A549 treated with ZK216348 at 1 μM for 4 hours (cell line): ENCODE results near the gene HELQ. TPM values are rescaled to one million over a fixed set of nuclear protein-coding genes. Genes with fewer than 3 reads are reported as not detected.

Source experiments
- total RNA-seq: library from RNA; stranded (reverse); fragments of 200-300 nt; extraction: Qiagen RNA extraction; gene quantifications from 5 replicates; pipeline ENCODE4 v1.2.3, GENCODE V29; 2022; ENCODE audit warnings: low read depth

Gene HELQ, protein sequence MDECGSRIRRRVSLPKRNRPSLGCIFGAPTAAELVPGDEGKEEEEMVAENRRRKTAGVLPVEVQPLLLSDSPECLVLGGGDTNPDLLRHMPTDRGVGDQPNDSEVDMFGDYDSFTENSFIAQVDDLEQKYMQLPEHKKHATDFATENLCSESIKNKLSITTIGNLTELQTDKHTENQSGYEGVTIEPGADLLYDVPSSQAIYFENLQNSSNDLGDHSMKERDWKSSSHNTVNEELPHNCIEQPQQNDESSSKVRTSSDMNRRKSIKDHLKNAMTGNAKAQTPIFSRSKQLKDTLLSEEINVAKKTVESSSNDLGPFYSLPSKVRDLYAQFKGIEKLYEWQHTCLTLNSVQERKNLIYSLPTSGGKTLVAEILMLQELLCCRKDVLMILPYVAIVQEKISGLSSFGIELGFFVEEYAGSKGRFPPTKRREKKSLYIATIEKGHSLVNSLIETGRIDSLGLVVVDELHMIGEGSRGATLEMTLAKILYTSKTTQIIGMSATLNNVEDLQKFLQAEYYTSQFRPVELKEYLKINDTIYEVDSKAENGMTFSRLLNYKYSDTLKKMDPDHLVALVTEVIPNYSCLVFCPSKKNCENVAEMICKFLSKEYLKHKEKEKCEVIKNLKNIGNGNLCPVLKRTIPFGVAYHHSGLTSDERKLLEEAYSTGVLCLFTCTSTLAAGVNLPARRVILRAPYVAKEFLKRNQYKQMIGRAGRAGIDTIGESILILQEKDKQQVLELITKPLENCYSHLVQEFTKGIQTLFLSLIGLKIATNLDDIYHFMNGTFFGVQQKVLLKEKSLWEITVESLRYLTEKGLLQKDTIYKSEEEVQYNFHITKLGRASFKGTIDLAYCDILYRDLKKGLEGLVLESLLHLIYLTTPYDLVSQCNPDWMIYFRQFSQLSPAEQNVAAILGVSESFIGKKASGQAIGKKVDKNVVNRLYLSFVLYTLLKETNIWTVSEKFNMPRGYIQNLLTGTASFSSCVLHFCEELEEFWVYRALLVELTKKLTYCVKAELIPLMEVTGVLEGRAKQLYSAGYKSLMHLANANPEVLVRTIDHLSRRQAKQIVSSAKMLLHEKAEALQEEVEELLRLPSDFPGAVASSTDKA
- total RNA-seq = 3.3 to 5.6 TPM (median 4.3 TPM) in 5 replicates

DNA sequence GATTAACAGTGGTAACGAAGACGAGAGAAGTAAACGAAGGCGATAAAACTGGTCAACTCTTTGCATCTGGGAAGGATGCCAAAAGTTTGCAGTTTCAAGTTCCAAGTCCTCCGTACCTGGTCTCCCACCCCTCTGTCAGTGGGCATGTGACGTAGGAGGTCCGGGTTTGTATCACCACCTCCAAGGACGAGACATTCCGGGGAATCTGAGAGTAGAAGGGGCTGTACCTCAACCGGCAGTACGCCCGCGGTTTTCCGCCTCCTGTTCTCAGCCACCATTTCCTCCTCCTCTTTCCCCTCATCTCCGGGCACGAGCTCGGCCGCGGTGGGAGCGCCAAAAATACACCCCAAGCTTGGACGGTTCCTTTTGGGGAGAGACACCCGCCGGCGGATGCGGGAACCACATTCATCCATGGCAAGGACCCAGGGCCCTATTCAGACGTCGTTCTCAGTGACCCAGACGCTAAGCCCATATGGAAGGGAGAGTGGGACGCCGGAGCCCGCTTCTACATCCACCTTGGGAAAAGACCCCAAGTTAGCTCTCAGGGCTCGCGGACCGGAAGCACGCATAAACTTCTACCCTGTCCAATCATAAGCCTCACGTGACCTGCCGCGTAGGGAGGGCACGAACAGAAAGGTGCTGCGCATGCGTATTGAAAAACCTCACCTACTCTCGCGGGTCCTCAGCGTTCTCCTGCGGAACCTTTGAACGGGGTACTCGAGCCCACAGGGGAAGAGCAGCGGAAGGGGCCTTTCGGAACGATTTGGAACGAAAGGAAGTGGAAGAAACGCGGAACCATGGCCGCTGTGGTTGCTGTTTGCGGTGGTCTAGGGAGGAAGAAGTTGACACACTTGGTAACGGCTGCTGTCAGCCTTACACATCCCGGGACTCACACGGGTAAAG is at the start of gene HELQ, which contains the start of gene MRPS18C:
TSS of gene HELQ (minus strand) at position 543 of the 903 bp plus-strand sequence. CDS start at position 413, 130 bp downstream.
TSS of gene MRPS18C (plus strand) at position 778 of the 903 bp plus-strand sequence. CDS start at position 798, 20 bp downstream.

DNA sequence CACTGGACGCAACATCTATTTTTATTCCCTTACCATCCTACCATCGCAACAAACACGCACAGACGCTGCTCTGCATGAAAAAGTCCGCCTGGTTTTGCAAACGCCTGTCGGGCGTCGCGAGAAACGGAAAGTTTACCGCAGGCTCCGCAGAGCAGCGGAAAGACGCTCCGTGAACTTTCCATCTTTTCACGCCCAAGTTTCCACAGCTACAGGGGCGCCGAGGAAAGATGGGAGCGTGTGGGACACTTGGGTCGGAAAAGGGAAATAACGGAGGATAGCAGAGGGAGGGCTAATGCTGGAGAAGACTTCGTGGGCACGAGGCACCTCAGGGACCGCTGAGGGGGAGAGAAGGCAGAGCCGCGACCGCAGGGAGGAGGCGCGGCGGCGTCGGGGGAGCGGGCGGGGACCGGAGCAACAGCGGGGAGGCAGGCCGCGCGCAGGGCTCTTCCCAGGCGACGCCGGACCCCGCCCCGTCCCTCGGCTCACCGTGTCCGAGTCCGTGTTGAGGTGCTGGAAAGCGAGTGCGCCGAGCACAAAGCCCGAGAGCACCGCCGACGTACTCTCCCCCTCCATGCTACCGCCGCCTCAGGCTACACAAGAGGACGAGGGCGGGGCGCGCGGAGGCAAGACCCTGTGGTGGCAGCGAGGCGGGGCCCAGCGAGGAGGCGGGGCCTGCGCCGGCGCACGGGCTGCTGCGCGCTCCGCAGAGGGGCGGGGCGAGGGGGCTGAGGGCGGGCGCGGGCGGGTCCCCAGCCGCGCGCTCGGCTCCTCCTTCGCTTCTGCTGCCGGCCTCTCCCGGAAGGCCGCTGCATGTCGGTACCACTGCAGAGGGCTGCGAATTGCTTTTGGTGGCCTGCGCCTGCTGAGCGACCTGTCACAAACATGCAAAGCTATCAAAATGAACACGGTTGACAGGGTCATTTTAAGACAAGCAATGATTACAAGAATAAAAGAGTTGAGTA is 29.2 kb upstream of the HELQ start, which contains the start of gene ABRAXAS1:
TSS of gene ABRAXAS1 (minus strand) at position 601 of the 962 bp plus-strand sequence. CDS start at position 573, 28 bp downstream.

Other genes with a start within 250 kb of the HELQ start
- 18.0 to 21.4 TPM (median 20.9 TPM) in 5 replicates for gene COQ2, start 171.0 kb downstream of the HELQ start, total RNA-seq
- gene HPSE, start 121.0 kb downstream of the HELQ start, total RNA-seq = 1.1 to 2.2 TPM (median 1.3 TPM) in 5 replicates
- gene MRPS18C, start 235 bp upstream of the HELQ start, total RNA-seq = 40.6 to 72.1 TPM (median 46.9 TPM) in 5 replicates
- gene ABRAXAS1, start 29.3 kb upstream of the HELQ start, total RNA-seq = 3.4 to 7.8 TPM (median 6.5 TPM) in 5 replicates
- 33.4 to 37.4 TPM (median 34.3 TPM) in 5 replicates for gene GPAT3, start 80.3 kb upstream of the HELQ start, total RNA-seq